Trophoblast cell (in vitro differentiated cells and primary cell): Measurements from ENCODE around the gene ZFHX2.

Experiments
- DNase-seq, 2 donors: peaks; one replicate each; pipeline ENCODE4 v3.0.0-alpha.2; 2016
- H2AFZ ChIP-seq: 2 replicates; pipeline ENCODE4 v1.6.1; 2013; ENCODE audit warnings: low read length, moderate library complexity, mild to moderate bottlenecking; ENCODE audit not compliant: insufficient read depth, poor library complexity
- H2AK5ac ChIP-seq: 2 replicates; pipeline ENCODE4 v1.6.1; 2013; ENCODE audit warnings: mild to moderate bottlenecking, low read length
- H2BK120ac ChIP-seq: 2 replicates; pipeline ENCODE4 v1.6.1; 2013; ENCODE audit warnings: low read length, mild to moderate bottlenecking, moderate library complexity; ENCODE audit not compliant: insufficient read depth, poor library complexity
- H2BK12ac ChIP-seq: 2 replicates; pipeline ENCODE4 v1.6.1; 2013; ENCODE audit warnings: mild to moderate bottlenecking, low read length, moderate library complexity
- H2BK5ac ChIP-seq: 2 replicates; pipeline ENCODE4 v1.6.1; 2013; ENCODE audit warnings: low read length, low read depth, moderate library complexity, mild to moderate bottlenecking; ENCODE audit not compliant: poor library complexity
- H3K14ac ChIP-seq: 2 replicates; pipeline ENCODE4 v1.6.1; 2013; ENCODE audit warnings: mild to moderate bottlenecking, low read length
- H3K18ac ChIP-seq: 2 replicates; pipeline ENCODE4 v1.6.1; 2013; ENCODE audit warnings: mild to moderate bottlenecking, low read length
- H3K23ac ChIP-seq: 2 replicates; pipeline ENCODE4 v1.6.1; 2013; ENCODE audit warnings: low read length
- H3K27ac ChIP-seq: 2 replicates; pipeline ENCODE4 v1.5.1; 2013; ENCODE audit warnings: low read depth, mild to moderate bottlenecking, inconsistent platforms, low read length, moderate library complexity
- H3K27me3 ChIP-seq: 2 replicates; pipeline ENCODE4 v1.6.1; 2013; ENCODE audit warnings: inconsistent platforms, mild to moderate bottlenecking, low read length, moderate library complexity; ENCODE audit not compliant: insufficient read depth
- H3K36me3 ChIP-seq, 2 experiments: 1 replicate in 1 of 2; 2 replicates in 1 of 2; pipeline ENCODE4 v1.6.1; 2013; ENCODE audit warnings: low read length in 2 of 2, mild to moderate bottlenecking in 2 of 2, moderate library complexity in 1 of 2; ENCODE audit not compliant: insufficient read depth in 2 of 2, control insufficient read depth in 1 of 2
- H3K4ac ChIP-seq: 2 replicates; pipeline ENCODE4 v1.6.1; 2013; ENCODE audit warnings: low read depth, mild to moderate bottlenecking, low read length, moderate library complexity
- H3K4me1 ChIP-seq, 2 experiments: 1 replicate in 1 of 2; 2 replicates in 1 of 2; pipeline ENCODE4 v1.6.1; 2013; ENCODE audit warnings: low read length in 2 of 2, mild to moderate bottlenecking in 2 of 2, moderate library complexity in 1 of 2; ENCODE audit not compliant: insufficient read depth in 2 of 2, control insufficient read depth in 1 of 2
- H3K4me2 ChIP-seq: 2 replicates; pipeline ENCODE4 v1.6.1; 2013; ENCODE audit warnings: inconsistent platforms, mild to moderate bottlenecking, low read length, moderate library complexity
- H3K4me3 ChIP-seq: 2 replicates; pipeline ENCODE4 v1.5.1; 2013; ENCODE audit warnings: mild to moderate bottlenecking, low read depth, low read length, inconsistent platforms
- H3K79me1 ChIP-seq: one replicate; pipeline ENCODE4 v1.6.1; 2013; ENCODE audit warnings: low read length
- H3K79me2 ChIP-seq: 2 replicates; pipeline ENCODE4 v1.6.1; 2013; ENCODE audit warnings: low read length, mild to moderate bottlenecking; ENCODE audit not compliant: control insufficient read depth, insufficient read depth, poor library complexity
- H3K9ac ChIP-seq: 2 replicates; pipeline ENCODE4 v1.6.1; 2013; ENCODE audit warnings: mild to moderate bottlenecking, low read length
- H3K9me3 ChIP-seq: 2 replicates; pipeline ENCODE4 v1.6.1; 2013; ENCODE audit warnings: low read depth, mild to moderate bottlenecking, control low read depth, inconsistent platforms, low read length; ENCODE audit not compliant: insufficient read depth
- H4K12ac ChIP-seq: 2 replicates; pipeline ENCODE4 v1.6.1; 2013; ENCODE audit warnings: low read depth, mild to moderate bottlenecking, low read length, moderate library complexity
- H4K8ac ChIP-seq: 2 replicates; pipeline ENCODE4 v1.6.1; 2013; ENCODE audit warnings: low read depth, mild to moderate bottlenecking, low read length, moderate library complexity
- H4K91ac ChIP-seq: one replicate; pipeline ENCODE4 v1.6.1; 2013; ENCODE audit warnings: low read depth, mild to moderate bottlenecking, low read length, moderate library complexity
- WGBS: extraction: QIAGEN DNeasy Blood & Tissue Kit; methylation state at CpG from one replicate; pipeline ENCODE4 v1.1.7; 2013; ENCODE audit warnings: missing lambda C conversion rate; ENCODE audit not compliant: insufficient read length, insufficient coverage; ENCODE audit errors: extremely low coverage; 5-methylcytosine and 5-hydroxymethylcytosine counted together

Gene ZFHX2

DNA sequence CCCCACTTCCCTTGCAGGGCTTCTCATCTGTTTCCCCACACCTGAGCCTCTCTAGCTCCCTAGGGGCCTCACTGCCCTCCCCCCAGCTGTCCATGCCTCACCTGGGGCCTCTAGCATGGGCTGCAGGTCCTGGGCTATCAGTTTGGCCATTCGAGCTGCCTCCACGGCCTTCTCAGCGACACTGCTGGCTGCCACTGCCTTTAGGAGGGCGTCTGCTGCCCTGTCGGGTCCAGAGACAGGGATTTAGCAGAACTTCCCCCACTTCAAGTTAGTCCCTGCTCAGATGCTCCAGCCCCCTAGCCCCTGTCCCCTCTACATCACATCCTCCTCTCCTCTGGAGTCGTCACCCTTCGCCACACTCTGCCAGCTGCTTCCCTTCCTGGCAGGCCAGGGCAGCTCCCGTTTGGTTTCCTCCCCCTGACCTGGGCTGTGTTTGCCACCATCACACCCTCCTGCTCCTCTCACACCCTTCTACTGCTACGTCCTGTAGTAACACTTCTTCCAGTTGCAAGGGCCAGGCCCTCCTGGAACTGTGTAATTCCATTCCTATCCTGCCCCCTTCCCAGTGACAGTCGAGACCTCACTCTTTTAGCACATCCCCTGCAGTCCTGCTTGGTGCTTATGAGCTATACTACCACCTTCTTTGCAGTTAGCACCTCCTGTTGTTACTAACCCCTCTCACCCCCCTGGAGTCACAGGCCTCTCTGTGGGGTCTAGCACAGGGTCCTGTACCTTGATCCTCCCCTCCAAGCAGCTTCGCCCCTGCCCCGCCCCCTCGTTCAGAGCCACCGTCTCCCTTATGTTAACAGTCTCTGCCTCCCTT is 20.3 kb upstream of the ZFHX2 start:
- H3K4me1 ChIP-seq = peaks cover 5 to 12% of the 10 kb centered on the region in 2 experiments
- H3K79me2 ChIP-seq = peaks cover 5% of the 10 kb centered on the region
- peaks cover 6% of the 10 kb centered on the region for H3K79me1 ChIP-seq
- no peak overlapping the region for H3K9ac ChIP-seq
- H3K23ac ChIP-seq = no peak overlapping the region
- H2AFZ ChIP-seq = no peak overlapping the region
- no peak overlapping the region for H2BK12ac ChIP-seq
- no peaks in the 10 kb centered on the region for H3K36me3 ChIP-seq
- no peak overlapping the region for H4K91ac ChIP-seq
- DNase-seq = no peak
- H3K14ac ChIP-seq = no peak overlapping the region
- no peak overlapping the region for H3K4ac ChIP-seq
- peaks cover 20% of the 10 kb centered on the region for H3K27me3 ChIP-seq
- H3K4me3 ChIP-seq = no peak overlapping the region
- H2AK5ac ChIP-seq = no peak overlapping the region
- H2BK120ac ChIP-seq = no peak overlapping the region
- no peak overlapping the region for H3K18ac ChIP-seq
- no peak overlapping the region for H4K12ac ChIP-seq
- WGBS = no CpG with 5 or more reads among the region's 14 CpGs
- H3K9me3 ChIP-seq = peaks cover 11% of the 10 kb centered on the region
- H2BK5ac ChIP-seq = no peak overlapping the region
- no peak overlapping the region for H3K4me2 ChIP-seq
- H3K27ac ChIP-seq = no peak overlapping the region
- no peak overlapping the region for H4K8ac ChIP-seq

DNA sequence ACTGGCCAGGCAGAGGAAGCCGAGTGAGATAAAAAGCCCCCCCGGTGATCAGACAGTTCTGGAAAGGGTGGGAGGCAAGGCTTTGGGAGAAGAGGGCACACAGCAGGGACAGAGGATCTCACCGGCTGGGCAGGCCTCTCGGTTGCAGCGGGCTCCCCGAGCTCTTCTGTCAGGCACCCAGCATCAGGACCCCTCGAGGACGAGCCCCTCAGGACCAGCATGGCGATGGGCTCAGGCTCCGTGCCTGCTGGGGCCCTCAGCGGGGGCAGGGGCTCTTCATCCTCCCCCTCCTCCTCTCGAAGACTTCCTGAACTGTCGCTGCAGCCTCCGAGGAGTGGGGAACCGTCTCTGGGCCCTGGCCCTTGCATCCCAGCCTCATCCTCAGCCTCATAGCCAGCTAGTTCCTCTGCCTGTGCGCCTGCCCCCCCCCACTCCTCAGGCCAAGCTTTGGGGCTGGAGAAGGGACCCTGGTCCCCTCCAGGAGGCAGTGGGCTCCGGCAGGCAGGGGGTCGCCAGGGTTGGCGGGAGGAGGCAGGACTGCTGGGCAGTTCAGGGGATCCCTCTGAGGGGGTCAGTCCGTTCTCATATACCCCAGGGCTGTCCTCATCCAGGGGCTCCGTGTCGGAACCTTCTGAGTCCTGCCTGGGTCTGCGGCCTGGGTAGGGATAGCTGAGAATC is 19.4 kb upstream of the ZFHX2 start:
- H3K79me2 ChIP-seq = peaks cover 5% of the 10 kb centered on the region
- no peak overlapping the region for H4K12ac ChIP-seq
- H3K27ac ChIP-seq = no peak overlapping the region
- H3K79me1 ChIP-seq = peaks cover 7% of the 10 kb centered on the region
- WGBS = no CpG with 5 or more reads among the region's 23 CpGs
- H2BK5ac ChIP-seq = no peak overlapping the region
- no peak overlapping the region for H3K4ac ChIP-seq
- no peak overlapping the region for H4K91ac ChIP-seq
- H3K23ac ChIP-seq = no peak overlapping the region
- peaks cover 3 to 4% of the 10 kb centered on the region in 2 experiments for H3K36me3 ChIP-seq
- no peak overlapping the region for H3K14ac ChIP-seq
- no peak overlapping the region for H3K9ac ChIP-seq
- H2AFZ ChIP-seq = no peak overlapping the region
- peaks cover 5 to 11% of the 10 kb centered on the region in 2 experiments for H3K4me1 ChIP-seq
- H3K18ac ChIP-seq = no peak overlapping the region
- H3K4me3 ChIP-seq = no peak overlapping the region
- H3K9me3 ChIP-seq = peaks cover 7% of the 10 kb centered on the region
- H3K27me3 ChIP-seq = peaks cover 10% of the 10 kb centered on the region
- no peak overlapping the region for H3K4me2 ChIP-seq
- DNase-seq = no peak
- H2BK120ac ChIP-seq = no peak overlapping the region
- no peak overlapping the region for H2AK5ac ChIP-seq
- H2BK12ac ChIP-seq = no peak overlapping the region
- H4K8ac ChIP-seq = no peak overlapping the region

DNA sequence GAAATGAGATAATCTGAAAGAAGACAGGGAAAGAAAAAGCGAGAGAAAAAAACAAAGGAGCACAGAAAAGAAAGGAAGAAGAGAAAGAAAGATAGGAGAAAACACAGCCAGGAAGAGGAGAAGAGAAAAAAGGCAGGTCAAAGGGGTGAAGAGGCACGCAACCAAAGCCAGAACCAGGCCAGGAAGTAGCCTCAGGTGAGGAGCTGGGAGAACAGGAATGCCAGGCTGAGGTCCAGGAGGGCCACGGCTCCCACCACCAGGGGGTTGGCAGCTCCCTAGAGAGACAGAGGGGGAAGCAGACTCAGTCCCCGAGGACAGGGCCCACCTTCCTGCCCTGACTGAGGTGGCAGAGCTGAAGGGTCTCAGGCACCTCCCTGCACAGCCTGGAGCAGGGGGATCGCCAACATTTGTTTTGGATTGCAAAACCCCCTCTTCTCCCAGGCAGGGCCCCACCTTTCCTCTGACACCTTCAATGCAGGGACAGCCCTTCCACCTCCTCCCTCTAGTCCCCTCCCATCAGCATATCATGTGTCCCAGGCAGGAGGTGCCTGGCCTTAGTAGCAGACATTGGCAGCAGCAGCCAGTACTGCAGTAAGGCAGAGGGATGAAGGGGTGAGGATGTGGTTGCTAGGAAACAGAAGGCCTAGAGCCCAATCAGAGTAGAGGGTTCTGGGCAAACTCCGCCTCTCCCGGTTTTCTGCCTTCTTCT is 18.0 kb upstream of the ZFHX2 start:
- Histone ChIP-seq H3K79me1 (peaks cover 7% of the 10 kb centered on the region), H2AFZ (no peak overlapping the region), H3K18ac (no peak overlapping the region), H3K4me2 (peak overlapping the region; percentile 9), H2BK5ac (no peak overlapping the region), H3K79me2 (peaks cover 5% of the 10 kb centered on the region), H2BK120ac (no peak overlapping the region), H3K9me3 (no peaks in the 10 kb centered on the region), H3K36me3 (peaks cover 16 to 17% of the 10 kb centered on the region in 2 experiments), H3K4me1 (peaks cover 5 to 11% of the 10 kb centered on the region in 2 experiments), H4K8ac (peak overlapping the region; percentile 45), H3K23ac (no peak overlapping the region), H3K27me3 (no peaks in the 10 kb centered on the region), H3K4ac (no peak overlapping the region), H2BK12ac (no peak overlapping the region), H3K27ac (no peak overlapping the region), H3K4me3 (no peak overlapping the region), H4K12ac (peak overlapping the region; percentile 24), H4K91ac (no peak overlapping the region), H3K9ac (no peak overlapping the region), H3K14ac (no peak overlapping the region), H2AK5ac (no peak overlapping the region)
- no peak for DNase-seq
- no CpG with 5 or more reads among the region's 7 CpGs for WGBS

DNA sequence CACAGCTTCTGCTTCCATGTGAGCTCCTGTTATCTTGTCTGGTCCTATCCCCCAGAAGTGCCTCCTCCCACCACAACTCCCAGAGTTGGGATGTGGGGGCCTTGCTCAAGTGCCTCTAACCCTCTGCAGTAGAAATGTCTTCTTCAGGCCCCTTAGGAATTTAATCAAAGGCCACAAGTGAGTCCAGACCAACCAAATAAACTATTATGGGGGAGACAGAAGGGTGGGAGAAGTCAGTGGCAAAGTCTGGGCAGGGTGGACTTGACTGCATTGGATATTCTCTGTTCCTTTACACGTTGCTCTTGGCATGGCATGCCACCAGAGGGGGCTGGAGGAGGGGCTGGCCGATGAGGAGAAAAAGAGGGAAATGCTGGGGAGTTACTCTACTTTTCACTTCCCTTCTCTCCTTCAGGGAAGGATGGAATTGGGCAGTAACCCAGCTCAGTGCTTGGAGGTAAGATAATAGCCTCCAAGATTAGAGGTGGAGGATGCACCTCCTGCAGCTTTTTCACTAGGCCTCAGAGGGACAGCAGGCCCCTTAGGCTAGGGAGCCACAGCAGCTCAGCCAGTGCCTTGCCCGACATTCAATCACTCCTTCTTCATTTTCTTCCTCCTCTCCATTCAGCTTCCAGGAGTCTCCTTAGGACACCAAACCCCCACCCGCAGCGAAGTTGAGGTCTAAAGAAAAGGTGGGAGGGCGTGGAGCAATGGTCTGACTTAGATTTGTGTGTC is 17.2 kb upstream of the ZFHX2 start:
- no peak overlapping the region for H3K27ac ChIP-seq
- no peaks in the 10 kb centered on the region for H3K9me3 ChIP-seq
- no peak overlapping the region for H2BK120ac ChIP-seq
- peaks cover 24 to 25% of the 10 kb centered on the region in 2 experiments for H3K36me3 ChIP-seq
- peaks cover 5% of the 10 kb centered on the region for H3K79me2 ChIP-seq
- H3K4me3 ChIP-seq = no peak overlapping the region
- no peak overlapping the region for H3K4ac ChIP-seq
- no CpG with 5 or more reads among the region's 6 CpGs for WGBS
- no peak overlapping the region for H3K4me2 ChIP-seq
- DNase-seq = peak in 1 of 2 donors; percentile 13
- no peaks in the 10 kb centered on the region for H3K27me3 ChIP-seq
- no peak overlapping the region for H4K12ac ChIP-seq
- peaks cover 7% of the 10 kb centered on the region for H3K79me1 ChIP-seq
- H2AK5ac ChIP-seq = no peak overlapping the region
- no peak overlapping the region for H2BK5ac ChIP-seq
- H3K4me1 ChIP-seq = peaks cover 5 to 11% of the 10 kb centered on the region in 2 experiments
- no peak overlapping the region for H2BK12ac ChIP-seq
- no peak overlapping the region for H3K14ac ChIP-seq
- no peak overlapping the region for H3K23ac ChIP-seq
- no peak overlapping the region for H3K18ac ChIP-seq
- no peak overlapping the region for H4K91ac ChIP-seq
- H2AFZ ChIP-seq = no peak overlapping the region
- no peak overlapping the region for H3K9ac ChIP-seq
- peak overlapping the region; percentile 47 for H4K8ac ChIP-seq
